HG02852 (cell line): ENCODE measurements around the gene ADISSP.

Experiments used
- ATAC-seq: cut with Tn5 transposase; IDR thresholded peaks from one replicate; pipeline ENCODE4 v1.9.1; 2021; ENCODE audit warnings: mild to moderate bottlenecking, moderate library complexity; ENCODE audit not compliant: unreplicated experiment

The ADISSP gene

DNA sequence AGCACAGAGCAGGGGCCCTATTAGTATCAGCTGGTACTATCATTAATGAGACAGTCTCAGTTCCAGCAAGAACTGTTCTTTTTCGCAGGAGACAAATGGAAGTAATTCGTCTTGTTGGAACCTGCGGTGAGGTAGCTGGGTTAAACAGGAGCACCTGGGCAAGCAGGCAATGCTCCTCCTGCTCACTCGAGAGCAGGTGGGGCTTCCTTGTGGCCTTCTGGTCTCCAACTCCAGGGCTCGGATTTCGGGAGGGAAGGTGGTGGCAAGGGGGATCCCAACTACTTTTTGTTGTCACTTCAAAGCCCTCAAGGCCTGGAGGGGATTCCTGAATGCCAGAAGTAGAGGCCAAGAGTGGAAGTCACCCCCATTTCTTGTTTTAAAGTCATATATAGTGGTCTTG, 15.0 kb upstream of the ADISSP start:
- no peak for ATAC-seq

DNA sequence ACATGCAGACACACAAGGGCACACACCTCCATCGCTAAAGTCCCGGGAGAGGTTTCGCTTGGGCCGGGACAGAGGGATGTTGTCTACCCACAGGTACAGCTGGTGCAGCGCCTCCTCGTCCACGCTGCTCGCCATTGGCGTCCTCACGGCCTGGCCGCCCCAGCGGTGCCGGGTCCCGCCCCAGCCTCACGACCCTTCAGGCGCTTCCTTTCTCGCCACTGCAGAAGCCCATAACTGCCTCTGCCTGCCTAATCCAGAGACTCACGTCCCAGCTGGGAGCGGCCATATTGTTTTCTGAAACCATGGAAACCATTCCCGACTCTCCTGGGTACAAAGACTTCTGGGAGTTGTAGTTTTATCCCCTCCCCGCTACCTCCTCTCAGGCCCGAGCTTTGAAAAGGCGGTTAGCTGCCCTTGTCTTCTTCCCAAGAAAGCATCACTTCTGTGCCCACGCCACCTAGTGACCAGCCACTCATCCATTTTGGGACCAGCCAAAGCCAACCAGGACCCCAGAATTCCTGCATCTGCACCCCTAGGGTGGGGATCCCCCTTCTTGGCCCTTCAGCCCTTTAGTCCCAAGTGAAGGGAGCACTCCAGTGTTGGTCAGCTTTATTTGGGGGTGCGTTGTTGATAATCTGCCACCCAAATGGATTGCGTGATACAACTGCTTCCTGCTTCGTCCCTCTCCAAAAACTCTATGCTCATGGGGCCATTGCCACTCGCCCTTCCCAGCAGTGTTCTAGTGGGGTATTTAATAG, 13.8 kb upstream of the ADISSP start, which contains the start of gene SPEF1:
TSS of gene SPEF1 (minus strand) at position 296 of the 758 bp plus-strand sequence. CDS start at position 135, 161 bp downstream.
- peak; percentile 71 for ATAC-seq

DNA sequence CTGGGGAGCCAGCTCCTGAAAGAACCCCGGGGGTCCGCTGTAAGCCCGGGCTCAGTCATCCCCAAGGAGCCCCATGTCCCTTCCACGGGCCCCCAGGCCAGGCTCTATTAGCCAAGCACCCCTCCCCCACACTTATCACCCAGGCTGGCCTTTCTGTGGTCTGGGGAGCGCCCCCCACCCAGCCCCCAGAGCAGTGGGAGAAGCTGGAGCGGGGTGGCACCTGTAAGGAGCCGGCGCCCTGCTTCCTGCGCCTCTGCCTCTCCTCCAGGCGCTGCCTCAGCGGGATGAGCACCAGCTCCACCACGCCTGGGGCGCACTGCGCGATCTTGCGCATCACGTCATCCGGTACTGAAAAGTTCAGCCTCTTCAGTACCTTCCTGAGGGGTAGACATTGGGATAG, 11.4 kb upstream of the ADISSP start:
- ATAC-seq, result no peak

DNA sequence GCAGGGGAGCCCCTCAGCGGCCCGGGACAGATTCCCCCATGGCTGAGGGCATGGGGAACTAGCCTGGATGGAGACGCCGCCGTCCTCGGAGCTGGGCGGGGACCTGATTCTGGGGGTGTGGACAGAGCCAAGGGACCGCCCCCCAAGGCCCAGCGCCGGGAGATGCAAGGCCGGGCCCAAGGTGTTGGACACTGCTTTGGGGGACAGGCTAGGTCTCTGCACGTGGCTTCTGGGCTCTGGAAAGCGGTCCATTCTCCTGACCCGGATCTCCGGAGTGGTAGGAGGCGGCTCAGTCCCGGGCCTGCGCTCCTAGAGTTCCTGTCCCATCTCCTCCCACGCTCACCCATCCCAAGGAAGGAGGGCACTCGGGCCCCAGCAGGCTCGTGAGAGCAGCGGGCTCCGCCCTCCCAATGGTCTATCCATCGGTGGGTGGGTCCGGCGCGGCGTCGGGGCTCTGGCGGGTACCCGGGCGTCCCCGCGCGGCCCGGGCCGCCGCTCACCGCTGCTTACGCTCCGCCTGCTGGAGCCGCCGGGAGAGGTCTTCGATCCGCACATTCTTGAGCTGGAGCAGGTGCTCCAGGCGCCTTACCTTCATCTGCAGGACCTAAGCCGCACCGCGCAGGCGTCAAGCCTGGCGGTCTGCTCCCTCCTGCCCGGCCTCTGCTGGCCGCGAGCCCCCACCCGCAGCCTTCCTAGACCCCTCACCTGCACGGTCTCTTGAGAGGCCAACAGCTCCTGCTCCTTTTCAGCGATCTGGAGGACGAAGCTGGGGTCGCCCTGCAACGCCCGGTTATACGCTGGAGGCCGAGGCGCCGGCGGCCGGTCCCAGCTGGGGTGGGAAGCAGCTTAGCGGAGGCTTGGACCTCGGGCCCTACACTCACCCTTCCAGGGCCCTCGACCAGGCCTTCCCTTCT, 10.4 kb upstream of the ADISSP start:
- no peak for ATAC-seq

DNA sequence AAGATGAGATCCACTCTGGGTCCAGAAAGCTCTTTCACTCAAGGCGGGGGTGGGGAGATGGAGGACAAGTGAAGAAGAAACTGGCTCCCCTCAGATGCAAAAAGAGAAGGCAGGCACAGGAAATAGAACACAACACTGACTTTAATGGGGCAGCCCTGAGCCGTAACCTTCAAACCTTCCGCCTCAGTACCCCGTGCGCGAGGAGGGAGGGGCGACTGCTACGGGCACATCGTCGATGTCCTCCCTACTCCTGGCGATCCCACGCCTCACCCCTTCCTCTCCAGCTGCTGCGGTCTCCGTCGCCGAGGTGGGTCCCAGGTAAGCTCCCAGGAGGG, 9.8 kb upstream of the ADISSP start:
- no peak for ATAC-seq

DNA sequence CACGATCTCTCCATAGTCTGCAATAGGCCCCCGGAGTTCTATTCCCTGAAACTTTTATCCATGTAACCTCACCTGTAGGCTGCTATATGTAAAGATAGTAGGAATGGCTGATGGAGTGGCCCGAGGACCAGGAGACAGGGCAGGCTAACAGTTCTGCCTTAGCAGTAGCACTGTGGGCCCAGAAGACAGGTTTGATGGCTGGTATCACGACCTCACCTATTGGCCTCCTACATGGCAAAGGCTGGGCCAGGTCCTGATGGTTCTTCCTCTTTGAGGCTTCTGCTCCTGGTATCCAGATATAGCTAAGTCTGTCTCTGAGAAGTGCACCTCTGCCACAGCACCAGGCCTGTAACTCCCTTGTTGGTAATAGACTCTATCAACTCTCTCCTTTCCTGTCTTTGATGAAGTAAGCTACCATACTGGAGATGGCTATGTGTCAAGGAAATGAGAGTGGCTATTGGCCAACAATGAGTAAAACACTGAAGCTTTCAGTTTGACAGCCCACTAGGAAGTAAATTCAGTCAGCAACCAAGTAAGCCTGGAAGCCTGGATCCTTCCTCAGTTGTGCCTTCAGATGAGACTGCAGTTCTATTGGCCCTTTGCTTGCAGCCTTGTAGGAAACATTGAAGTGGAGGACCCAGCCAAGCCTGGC, 8.0 kb upstream of the ADISSP start:
- no peak for ATAC-seq

DNA sequence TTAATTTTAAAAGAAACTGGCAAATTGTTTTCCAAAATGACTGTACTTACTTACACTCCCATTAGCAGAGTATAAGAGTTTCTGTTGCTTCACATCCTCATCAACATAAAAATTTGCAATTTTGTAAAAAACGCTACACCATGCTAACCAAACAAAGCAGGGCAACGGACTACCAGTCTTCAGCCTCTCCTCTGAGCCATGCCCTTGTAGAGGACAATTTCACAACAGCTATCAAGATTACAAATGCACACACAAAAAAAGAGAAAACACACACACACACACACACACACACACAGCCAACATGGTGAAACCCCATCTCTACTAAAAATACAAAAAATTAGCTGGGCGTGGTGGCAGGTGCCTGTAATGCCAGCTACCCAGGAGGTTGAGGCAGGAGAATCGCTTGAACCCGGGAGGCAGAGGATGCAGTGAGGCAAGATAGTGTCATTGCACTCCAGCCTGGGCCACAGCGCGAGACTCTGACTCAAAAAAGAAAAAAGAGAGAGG, 4.1 kb upstream of the ADISSP start:
- ATAC-seq, result no peak

DNA sequence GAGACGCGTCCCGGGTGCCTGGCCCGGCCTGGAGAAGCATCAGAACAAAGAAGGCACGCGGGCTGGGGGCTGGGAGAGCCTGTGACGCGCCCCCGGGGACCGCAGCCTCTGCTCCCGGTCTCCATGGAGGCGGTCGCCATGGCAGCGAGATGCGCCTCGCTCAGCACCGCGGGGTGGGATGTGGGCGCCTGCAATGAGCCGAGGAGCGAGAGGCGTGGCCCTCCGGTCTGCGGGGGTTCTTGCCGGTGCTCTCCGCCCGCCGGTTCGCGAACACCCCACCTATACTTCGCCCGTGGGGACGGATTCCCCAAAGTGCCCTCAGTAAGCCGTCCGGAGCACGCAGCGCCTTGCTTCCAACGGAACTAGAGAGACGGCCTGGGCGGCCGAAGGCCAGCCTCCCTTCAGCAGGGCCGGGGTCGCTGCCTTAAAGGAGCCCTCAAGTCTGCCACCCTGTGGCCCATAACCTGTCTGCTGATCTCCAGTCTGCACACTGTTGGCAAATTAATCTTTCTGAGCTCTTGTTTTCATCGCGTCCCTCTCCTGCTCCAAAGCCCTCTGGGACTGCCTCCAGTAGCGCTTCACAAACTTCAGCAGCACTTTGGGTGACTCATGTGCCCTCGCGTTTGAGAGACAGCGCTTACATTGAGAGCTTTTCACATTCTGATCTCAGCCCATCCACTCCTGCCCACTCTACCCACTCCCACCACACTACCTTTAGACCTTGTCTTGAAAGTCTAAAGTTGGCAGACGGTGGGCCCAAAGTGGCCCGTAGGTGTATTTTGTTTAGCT, 983 bp upstream of the ADISSP start:
- ATAC-seq, result peak; percentile 37

DNA sequence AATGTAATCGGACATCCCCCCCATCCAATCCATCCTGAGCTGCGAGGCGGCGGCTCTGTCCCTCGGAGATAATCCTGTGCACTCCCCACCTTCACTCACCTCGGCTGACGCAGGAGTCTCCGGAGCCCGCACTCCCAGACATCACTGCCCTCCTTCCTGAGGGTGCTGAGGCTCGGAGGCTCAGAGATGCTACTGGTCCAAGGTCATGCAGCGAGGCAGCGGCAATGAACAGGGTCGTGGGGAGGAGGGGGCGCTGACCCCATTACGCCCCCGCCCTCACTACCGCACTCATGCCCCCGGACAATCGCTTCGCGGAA, 485 bp downstream of the ADISSP start:
- ATAC-seq, result no peak

DNA sequence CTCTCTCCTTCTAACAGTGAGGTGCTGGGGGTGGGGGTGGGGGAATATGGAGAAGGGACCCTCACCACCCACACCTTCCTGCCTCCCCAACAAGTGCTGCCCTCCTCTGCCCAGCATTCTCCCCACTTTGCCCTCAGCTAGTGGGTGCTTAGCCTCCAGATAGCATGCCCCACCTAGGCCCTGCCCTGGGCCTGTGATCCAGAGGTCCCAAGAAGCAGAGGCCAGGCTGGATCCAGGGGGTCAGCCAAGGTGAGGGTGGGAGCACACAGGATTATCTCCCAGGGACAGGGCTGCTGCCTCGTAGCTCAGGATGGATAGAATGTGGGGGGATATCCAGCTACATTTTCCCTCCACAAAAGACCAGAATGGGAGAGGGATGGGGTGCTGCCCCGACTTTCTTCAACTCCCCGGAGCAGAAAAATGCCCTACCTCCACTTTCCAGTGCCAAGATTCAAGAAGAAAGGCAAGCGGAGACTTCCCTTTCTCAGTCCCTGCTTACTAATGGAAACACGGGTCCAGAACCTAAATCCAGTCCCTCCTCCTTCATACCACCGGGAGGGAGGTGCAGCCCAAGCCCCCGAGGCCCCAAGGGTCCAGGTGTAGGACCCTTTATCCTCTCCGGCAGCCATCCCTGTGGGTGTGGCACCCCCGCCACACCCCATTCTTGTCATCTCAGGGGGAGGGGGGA, 987 bp downstream of the ADISSP start:
- ATAC-seq, result no peak

DNA sequence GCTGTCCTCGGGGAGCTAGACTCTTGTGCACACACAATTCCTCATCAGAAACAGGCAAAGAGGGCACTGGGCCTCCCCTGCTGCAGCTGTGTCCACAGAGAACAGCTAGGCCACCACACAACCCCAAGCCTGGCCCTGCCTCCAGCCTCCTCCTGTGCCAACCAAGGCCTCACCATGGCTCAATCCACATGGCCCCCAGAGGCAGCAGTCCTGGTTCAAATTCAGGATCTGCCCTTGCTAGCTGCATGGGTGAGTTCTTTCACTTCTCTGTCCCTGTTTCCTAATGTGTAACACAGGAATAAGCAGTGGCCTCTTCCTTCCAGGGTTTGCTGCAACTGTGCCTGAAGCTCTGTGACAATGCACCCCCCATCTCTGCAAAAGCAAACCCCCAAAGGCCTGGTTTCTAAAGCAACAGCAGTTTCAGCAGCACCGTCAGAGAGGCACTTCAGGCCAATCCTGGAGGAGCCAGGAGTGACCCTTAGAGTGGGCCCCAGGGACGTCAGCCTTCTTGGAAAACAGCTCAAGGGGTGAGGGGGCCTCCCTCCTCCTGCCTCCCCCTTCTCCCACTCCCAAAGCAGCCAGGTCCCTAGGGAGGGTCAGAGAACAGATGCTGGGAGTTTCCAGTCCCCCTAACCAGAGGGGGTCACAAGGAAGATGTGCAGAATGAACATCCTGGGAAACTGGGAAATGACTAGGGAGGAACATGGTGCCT, 2.2 kb downstream of the ADISSP start:
- no peak for ATAC-seq

DNA sequence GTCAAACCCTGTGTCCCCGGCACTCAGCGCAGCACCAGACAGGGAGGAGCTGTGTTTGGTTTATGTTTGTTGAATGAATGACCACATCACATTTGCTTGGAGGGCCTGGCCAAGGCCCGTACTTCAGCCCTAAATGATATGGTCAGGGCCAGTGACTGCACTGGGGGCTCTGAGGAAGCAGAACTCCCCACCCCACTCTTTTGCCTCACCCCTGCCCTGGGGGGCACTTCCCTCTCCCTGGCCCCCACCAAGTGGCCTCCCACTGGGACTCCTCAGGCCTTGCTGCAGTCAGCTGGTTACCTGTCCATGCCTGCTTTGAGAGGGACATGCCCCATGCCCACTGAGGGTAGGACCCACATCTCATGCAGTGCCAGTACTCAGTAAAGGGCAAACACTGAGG, 2.9 kb downstream of the ADISSP start:
- ATAC-seq, result no peak

DNA sequence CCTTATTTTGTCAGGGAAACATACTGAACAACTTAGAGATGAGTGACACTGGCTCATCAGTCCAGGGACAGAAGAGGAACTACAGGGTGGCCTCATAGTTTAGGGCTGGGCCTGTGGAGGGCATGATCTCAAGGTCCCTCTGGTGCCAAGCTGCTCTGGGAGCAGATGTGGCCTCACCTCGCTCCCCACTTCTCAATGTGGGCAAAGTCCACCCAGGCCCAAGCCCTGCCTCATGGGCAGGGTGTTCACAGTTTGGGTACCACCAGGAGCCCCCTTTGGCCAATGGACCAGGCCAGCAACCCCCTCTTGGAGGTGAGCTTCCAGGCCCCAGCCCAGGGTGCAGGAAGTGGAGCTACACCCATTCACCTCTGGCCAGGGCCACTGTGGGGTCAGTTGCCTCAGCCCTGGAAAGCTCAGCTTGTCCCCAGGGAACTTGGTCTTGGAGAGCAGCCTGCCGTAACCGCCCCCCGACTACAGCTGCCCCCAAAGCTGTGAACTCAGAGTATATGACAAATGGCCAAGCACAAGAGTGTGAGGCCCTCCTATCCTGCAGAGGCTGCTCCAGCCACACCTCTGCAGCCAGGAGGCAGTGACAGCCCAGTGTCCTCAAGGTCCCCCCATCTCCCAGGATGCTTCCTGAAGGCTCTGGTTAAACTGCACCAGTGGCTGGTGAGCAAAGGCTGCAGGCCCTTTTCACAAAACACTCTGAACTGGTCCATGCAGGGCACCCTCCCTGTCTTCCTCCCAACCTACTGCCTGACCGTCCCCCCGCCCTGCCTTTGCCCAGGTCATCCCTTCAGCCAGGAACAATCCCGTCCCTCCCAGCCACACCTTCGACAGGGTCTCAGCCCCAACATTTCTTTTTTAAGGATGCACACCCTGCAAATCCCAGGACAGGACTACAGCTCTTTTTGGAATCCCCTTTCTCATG, 3.6 kb downstream of the ADISSP start:
- no peak for ATAC-seq

DNA sequence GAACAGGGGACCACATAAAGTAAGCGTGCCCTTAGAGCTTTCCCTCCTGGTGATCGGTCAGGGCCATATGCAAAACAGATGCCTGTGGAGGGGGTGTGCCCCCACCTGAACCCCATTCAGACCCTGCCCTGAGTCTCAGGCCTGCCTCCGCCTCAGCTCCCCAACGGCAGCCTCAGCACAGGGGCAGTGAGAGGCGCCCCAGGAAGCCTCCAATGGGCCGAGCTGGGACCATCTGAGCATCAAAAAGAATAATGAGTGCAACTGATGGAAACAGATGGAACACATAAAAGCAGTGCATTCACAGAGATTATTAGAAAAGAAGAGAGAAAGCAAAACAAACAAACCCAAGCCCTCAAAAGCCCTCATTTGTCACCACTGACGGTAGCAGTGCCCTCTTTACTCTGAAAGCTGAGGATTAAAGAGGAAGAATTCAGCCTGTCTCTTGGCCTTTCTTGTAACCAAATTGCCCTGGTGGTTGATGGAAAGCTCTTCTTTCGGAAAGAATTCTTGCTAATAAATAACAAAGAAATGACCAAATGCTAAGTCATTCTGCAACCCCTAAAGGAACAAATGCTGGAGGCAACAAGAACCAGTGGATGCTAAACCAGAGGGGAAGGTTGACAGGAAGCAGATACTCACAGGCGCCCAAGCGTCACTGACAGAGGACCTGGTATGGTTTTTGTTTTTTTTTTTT, 6.8 kb downstream of the ADISSP start:
- no peak for ATAC-seq

DNA sequence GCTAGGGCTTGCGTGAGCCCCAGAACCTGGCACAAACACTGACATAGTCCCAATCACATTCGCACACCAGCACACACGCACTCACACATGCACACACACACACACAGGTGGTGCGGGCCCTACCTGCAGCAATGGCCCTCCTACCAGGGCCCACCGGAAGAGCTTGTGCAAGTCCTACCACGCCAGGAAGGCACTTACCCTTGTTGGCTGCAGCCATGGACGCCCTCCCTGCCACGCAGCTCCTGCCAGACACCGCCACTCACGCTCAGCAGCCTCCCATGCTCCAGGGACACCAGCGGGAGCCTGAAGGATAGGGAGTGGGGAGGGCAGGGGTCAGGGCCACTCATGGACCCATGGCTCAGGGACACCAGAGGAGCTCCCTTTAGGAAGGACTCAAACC, 7.7 kb downstream of the ADISSP start:
- no peak for ATAC-seq

DNA sequence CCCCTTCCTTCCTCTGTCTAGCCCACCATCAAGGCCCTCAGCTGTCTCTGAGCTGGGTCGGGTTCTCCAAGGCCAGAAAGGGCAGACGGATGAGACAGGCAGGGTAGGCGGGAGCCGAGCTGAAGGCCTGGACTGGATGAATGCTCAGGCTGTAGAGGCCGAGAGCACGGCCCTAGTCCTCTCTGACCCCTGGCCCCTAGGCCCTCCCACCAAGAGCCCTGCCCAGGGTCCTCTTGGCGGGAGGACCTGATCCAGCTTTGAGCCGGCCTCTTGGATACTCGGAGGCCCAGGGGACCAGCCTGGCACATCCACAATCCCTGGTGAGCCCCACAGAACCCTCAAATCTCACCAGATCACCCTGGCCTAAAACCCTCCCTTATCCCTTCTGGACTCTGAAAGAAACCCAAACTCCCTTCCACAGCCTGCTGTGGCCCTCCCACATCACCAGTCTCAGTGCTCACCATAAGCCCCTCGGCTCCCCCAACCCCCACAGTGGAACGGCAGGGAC, 8.2 kb downstream of the ADISSP start:
- no peak for ATAC-seq

DNA sequence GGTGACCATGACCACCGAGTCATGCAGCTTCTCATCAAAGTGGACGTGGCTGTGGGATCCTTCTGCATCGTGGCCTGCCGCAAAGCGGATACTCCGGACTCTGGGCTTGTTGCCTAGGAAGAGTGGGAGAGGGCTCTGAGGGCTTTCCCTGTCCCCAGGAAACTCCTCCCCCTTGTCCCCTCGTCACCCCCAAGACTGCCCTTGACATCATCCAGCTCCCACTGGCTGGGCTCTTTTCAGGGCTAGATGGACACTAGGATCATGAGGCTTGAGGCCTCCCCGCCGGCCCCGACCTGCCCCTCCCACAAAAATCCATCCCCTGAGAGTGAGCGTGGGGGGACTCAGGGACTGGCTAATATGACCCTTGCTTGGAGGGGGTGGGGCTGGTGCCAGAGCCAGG, 9.0 kb downstream of the ADISSP start:
- ATAC-seq, result no peak

DNA sequence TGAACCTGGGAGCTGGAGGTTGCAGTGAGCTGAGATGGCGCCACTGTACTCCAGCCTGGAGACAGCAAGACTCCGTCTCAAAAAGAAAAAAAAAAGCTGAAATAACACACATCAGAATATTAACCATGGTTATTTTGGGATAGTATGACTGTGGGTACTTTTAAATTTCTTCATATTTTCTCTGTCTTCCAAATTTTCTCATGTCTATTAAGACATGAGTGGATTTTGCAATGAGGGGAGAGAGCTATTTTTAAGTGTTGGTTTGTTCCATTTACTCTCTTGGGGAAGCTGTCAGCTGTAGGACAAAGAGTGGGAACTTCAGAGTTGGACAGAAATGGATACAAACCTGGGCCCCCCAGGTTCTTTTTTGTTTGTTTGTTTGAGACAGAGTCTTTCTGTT, 10.3 kb downstream of the ADISSP start:
- no peak for ATAC-seq
